ENCODE results near the gene KRTAP19-2. TPM values are rescaled to one million over a fixed set of nuclear protein-coding genes. Genes with fewer than 3 reads are reported as not detected.
A peak's percentile ranks its signal among the peaks of the same experiment; 100 is the strongest.
"Not testable (repeated sequence)": the region's sequence is repeated elsewhere in the genome, so short reads cannot be mapped to it uniquely, and the experiment has no call there.

KRTAP19-2 gene
- not detected in 2 replicates for total RNA-seq
- long read RNA-seq, result 0 reads

- no peak within 1 kb of the TSS for H3K4me3 Mint-ChIP-seq
- H3K9me3 Mint-ChIP-seq, result peaks cover 14% of the 10 kb centered on the region
- TF ChIP-seq, protein P1, sequence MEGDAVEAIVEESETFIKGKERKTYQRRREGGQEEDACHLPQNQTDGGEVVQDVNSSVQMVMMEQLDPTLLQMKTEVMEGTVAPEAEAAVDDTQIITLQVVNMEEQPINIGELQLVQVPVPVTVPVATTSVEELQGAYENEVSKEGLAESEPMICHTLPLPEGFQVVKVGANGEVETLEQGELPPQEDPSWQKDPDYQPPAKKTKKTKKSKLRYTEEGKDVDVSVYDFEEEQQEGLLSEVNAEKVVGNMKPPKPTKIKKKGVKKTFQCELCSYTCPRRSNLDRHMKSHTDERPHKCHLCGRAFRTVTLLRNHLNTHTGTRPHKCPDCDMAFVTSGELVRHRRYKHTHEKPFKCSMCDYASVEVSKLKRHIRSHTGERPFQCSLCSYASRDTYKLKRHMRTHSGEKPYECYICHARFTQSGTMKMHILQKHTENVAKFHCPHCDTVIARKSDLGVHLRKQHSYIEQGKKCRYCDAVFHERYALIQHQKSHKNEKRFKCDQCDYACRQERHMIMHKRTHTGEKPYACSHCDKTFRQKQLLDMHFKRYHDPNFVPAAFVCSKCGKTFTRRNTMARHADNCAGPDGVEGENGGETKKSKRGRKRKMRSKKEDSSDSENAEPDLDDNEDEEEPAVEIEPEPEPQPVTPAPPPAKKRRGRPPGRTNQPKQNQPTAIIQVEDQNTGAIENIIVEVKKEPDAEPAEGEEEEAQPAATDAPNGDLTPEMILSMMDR (conservative IDR thresholded peaks at IDR 0.05), result no peak
These were observed at the start of gene KRTAP19-2 for GRCh38 chr21:30487336-30487735. TSS of gene KRTAP19-2 (minus strand) at chr21:30487436. CDS start at chr21:30487348, 88 bp downstream.

DNA sequence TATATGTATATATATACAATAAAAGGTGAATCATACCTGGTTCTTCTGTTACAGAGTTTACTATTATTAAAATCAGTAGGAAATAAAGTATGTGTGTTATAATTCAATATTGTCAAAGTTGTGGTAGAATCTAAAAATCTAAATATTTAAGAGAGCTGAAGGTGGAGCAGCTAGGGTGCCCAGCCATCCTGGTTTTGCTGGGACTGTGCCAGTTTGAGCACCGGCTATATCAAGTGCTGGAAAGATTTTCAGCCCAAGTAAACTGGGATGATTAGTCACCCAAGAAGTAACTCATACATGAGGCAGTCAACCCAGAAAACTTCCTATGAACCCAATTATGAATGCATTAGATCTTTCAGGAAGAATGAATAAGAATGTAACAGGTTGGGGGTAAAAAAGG lies 31.6 kb upstream of the KRTAP19-2 start:
- Mint-ChIP-seq H3K36me3 (ENCODE audit: low read depth) (no peaks in the 10 kb centered on the region), H3K9me3 (peaks cover 7% of the 10 kb centered on the region), H3K4me1 (no peaks in the 10 kb centered on the region)

More at GRCh38 chr21:30487336-30487735, at the start of gene KRTAP19-2:
- Mint-ChIP-seq H3K27me3 (ENCODE audit: low read depth) (no peaks in the 10 kb centered on the region), H3K27ac (ENCODE audit: unreplicated experiment) (no peak within 1 kb of the TSS), H3K36me3 (ENCODE audit: low read depth) (peaks cover 3% of the 10 kb centered on the region), H3K4me1 (peaks cover 3% of the 10 kb centered on the region)
- DNase-seq (ENCODE audit: low read depth, low spot score), result no peak

DNA sequence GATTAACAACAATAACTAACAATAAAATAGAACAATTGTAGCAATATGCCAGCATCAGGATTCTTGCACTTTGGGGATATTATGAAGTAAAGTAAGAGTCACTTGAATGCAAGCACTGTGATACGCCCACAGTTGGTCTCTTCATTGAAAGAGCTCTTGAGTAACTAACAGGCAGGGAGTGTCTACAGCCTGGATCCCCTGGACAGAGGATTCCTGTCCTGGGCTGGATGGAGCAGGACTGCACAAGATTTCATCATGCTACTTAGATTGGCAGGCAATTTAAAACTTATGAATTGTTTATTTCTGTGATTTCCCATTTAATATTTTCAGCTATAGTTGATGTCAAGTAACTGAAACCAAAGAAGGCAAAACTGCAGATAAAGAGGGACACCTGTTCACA lies 28.4 kb upstream of the KRTAP19-2 start:
- Mint-ChIP-seq H3K36me3 (ENCODE audit: low read depth) (no peaks in the 10 kb centered on the region), H3K27me3 (ENCODE audit: low read depth) (peaks cover 7% of the 10 kb centered on the region), H3K9me3 (peaks cover 7% of the 10 kb centered on the region), H3K27ac (ENCODE audit: unreplicated experiment) (no peak overlapping the region), H3K4me3 (no peak overlapping the region), H3K4me1 (no peaks in the 10 kb centered on the region)
- TF ChIP-seq, protein P1 (conservative IDR thresholded peaks at IDR 0.05), result no peak
- DNase-seq (ENCODE audit: low read depth, low spot score), result no peak

More for the DNA sequence above, 31.6 kb upstream of the KRTAP19-2 start:
- TF ChIP-seq, protein P1 (conservative IDR thresholded peaks at IDR 0.05), result no peak
- Mint-ChIP-seq H3K27ac (ENCODE audit: unreplicated experiment) (no peak overlapping the region), H3K27me3 (ENCODE audit: low read depth) (peaks cover 7% of the 10 kb centered on the region), H3K4me3 (no peak overlapping the region)
- no peak for DNase-seq (ENCODE audit: low read depth, low spot score)

- not testable (repeated sequence) for DNase-seq (ENCODE audit: low read depth, low spot score); H3K27me3 Mint-ChIP-seq (ENCODE audit: low read depth); H3K4me3 Mint-ChIP-seq; H3K9me3 Mint-ChIP-seq; H3K36me3 Mint-ChIP-seq (ENCODE audit: low read depth); H3K4me1 Mint-ChIP-seq; H3K27ac Mint-ChIP-seq (ENCODE audit: unreplicated experiment)
- TF ChIP-seq, protein P1 (conservative IDR thresholded peaks at IDR 0.05), result peak; percentile 58
These were observed 18.5 kb upstream of the KRTAP19-2 start for GRCh38 chr21:30505621-30506205.

DNA sequence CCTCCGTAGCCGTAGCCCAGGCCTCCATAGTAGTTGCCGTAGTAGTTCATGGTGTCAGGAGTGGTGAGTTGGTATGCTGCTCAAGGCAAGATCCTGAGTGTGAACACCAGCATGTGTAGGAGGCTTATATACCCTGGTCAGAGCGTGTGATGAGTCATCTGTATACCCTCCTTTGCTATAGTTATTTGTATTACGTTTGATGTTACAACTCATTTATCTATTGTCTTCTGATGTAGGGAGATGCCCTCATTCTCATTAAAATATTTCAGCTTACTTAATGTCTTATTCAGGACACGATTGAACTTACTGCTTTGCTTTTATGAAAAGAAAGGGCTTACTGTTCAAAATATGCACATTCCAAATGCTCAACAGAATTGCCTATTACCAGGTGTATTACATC lies 14.8 kb upstream of the KRTAP19-2 start, which contains the start of gene KRTAP19-5:
Gene KRTAP19-5, minus strand, starts transcription at position 101 of the 400 bp plus-strand sequence. Its CDS starts 51 bp downstream, at position 50.
- TF ChIP-seq, protein P1 (conservative IDR thresholded peaks at IDR 0.05), result no peak
- H3K4me3 Mint-ChIP-seq, result no peak within 1 kb of the TSS
- DNase-seq (ENCODE audit: low read depth, low spot score), result no peak
- peaks cover 3% of the 10 kb centered on the region for H3K9me3 Mint-ChIP-seq
- no peaks in the 10 kb centered on the region for H3K36me3 Mint-ChIP-seq (ENCODE audit: low read depth)
- no peaks in the 10 kb centered on the region for H3K4me1 Mint-ChIP-seq
- H3K27ac Mint-ChIP-seq (ENCODE audit: unreplicated experiment), result no peak within 1 kb of the TSS
- H3K27me3 Mint-ChIP-seq (ENCODE audit: low read depth), result no peaks in the 10 kb centered on the region
